GM10266 (cell line): Measurements from ENCODE around the gene KLF7.

Source experiments
- DNase-seq: peaks from one replicate; pipeline ENCODE4 v3.0.0; 2012; ENCODE audit errors: extremely low spot score
- CTCF ChIP-seq: IDR thresholded peaks from 2 replicates; pipeline ENCODE4 v1.5.1; 2012; ENCODE audit warnings: mild to moderate bottlenecking, low read depth; ENCODE audit not compliant: control insufficient read depth, insufficient read depth; ENCODE audit errors: missing control alignments

The KLF7 gene

GRCh38 chr2:207161247-207162123, 4.3 kb downstream of the KLF7 start:
- no peak for DNase-seq
- no peak for TF ChIP-seq CTCF

- DNase-seq, result no peak
- no peak for TF ChIP-seq CTCF
These were observed 5.6 kb downstream of the KLF7 start for GRCh38 chr2:207160115-207160514.

- TF ChIP-seq CTCF, result no peak
- DNase-seq, result no peak
These were observed 6.7 kb downstream of the KLF7 start for GRCh38 chr2:207159002-207159401.

GRCh38 chr2:207157731-207158130, 8.0 kb downstream of the KLF7 start:
- TF ChIP-seq CTCF, result no peak
- no peak for DNase-seq

- DNase-seq, result no peak
- TF ChIP-seq CTCF, result no peak
These were observed 8.6 kb downstream of the KLF7 start for GRCh38 chr2:207157162-207157481.

GRCh38 chr2:207156451-207157161, 9.1 kb downstream of the KLF7 start:
- no peak for DNase-seq
- no peak for TF ChIP-seq CTCF
